Measurements from ENCODE around the gene TFAP2C. TPM values are rescaled to one million over a fixed set of nuclear protein-coding genes. Genes with fewer than 3 reads are reported as not detected.
A peak's percentile ranks its signal among the peaks of the same experiment; 100 is the strongest.

Gene TFAP2C
- total RNA-seq, 1 experiment from 2014 or later, result 37.6 TPM

GRCh38 chr20:56634735-56635385 is 5.8 kb downstream of the TFAP2C start:
- CTCF ChIA-PET, result interaction anchor here (0.5 to 0.6 kb wide), 2 partner anchors 128 to 340 kb away, joined by 3 to 12 read pairs; no protein-coding TSS in a partner anchor
- Histone ChIP-seq H3K79me2 (ENCODE audit: low read length) (peaks cover 84% of the 10 kb centered on the region), H3F3A (ENCODE audit: low read length, unreplicated experiment) (peaks cover 8% of the 10 kb centered on the region), H3K9me2 (replicated peaks; ENCODE audit: low read length) (no peaks in the 10 kb centered on the region), H4K20me1 (ENCODE audit: low read length) (peaks cover 24% of the 10 kb centered on the region), H3K27me3 (ENCODE audit: low read length) (no peaks in the 10 kb centered on the region), H3K4me1 (ENCODE audit: insufficient read depth, low read length) (peaks cover 55% of the 10 kb centered on the region), H3K4me3 (ENCODE audit: low read length) (peak overlapping the region; percentile 84), H3K9me3 (ENCODE audit: low read length) (no peaks in the 10 kb centered on the region), H3K9ac (ENCODE audit: low read length) (peak overlapping the region; percentile 21), H3K36me3 (ENCODE audit: low read depth, low read length) (peaks cover 67% of the 10 kb centered on the region), H3K4me2 (ENCODE audit: low read length) (peak overlapping the region; percentile 84), H2AFZ (ENCODE audit: low read length) (no peak overlapping the region), H3K27ac (ENCODE audit: low read length) (peak overlapping the region; percentile 73)
- TSS peak; percentile 28 for BruUV-seq (replicated peaks)
- ATAC-seq, result peak; percentile 1; the same call in 1 of the 2 replicates
- POLR2A ChIA-PET (ENCODE audit: unreplicated experiment), result interaction anchor here (0.6 kb wide), 1 partner anchor 54 kb away, joined by 3 read pairs; no protein-coding TSS in a partner anchor
- peak; percentile 42 for DNase-seq
- TF ChIP-seq CTCF (conservative IDR thresholded peaks at IDR 0.05; ENCODE audit: low read depth, low read length) (no peak), EZH2phosphoT487 (IDR thresholded peaks at IDR 0.05; ENCODE audit: borderline replicate concordance, low read length) (no peak), EZH2 (IDR thresholded peaks at IDR 0.05; ENCODE audit: low read length, unreplicated experiment) (no peak)
- intact Hi-C loops (cut with micrococcal nuclease), result loop anchor here (1.0 to 5.0 kb wide), 2 partner anchors 149 to 352 kb away; no protein-coding TSS in a partner anchor

GRCh38 chr20:56636716-56637115 is 7.6 kb downstream of the TFAP2C start:
- Histone ChIP-seq H3K9me3 (ENCODE audit: low read length) (no peaks in the 10 kb centered on the region), H3K4me1 (ENCODE audit: insufficient read depth, low read length) (peaks cover 55% of the 10 kb centered on the region), H3K9me2 (replicated peaks; ENCODE audit: low read length) (no peaks in the 10 kb centered on the region), H2AFZ (ENCODE audit: low read length) (no peak overlapping the region), H3K79me2 (ENCODE audit: low read length) (peaks cover 72% of the 10 kb centered on the region), H3K9ac (ENCODE audit: low read length) (no peak overlapping the region; the same call in 1 of the 2 replicates), H3K4me2 (ENCODE audit: low read length) (peak overlapping the region; percentile 84), H3F3A (ENCODE audit: low read length, unreplicated experiment) (peaks cover 8% of the 10 kb centered on the region), H3K27me3 (ENCODE audit: low read length) (no peaks in the 10 kb centered on the region), H3K4me3 (ENCODE audit: low read length) (peak overlapping the region; percentile 8; the same call in 1 of the 2 replicates), H3K36me3 (ENCODE audit: low read depth, low read length) (peaks cover 77% of the 10 kb centered on the region), H3K27ac (ENCODE audit: low read length) (peak overlapping the region; percentile 73), H4K20me1 (ENCODE audit: low read length) (peaks cover 21% of the 10 kb centered on the region)
- POLR2A ChIA-PET (ENCODE audit: unreplicated experiment), result interaction anchor here (0.5 to 1.1 kb wide), 4 partner anchors 26 to 424 kb away, joined by 3 to 13 read pairs (median 4); no protein-coding TSS in a partner anchor
- CTCF ChIA-PET, result interaction anchor here (0.6 to 1.1 kb wide), 4 partner anchors 12 to 86 kb away, joined by 3 to 7 read pairs (median 3); no protein-coding TSS in a partner anchor
- ATAC-seq (peak; percentile 68), DNase-seq (peak; percentile 98)
- intact Hi-C loops (cut with micrococcal nuclease), result loop anchor here (1.0 kb wide), 2 partner anchors 32 to 75 kb away; no protein-coding TSS in a partner anchor
- no TSS peak for BruUV-seq (replicated peaks)
- TF ChIP-seq EZH2 (IDR thresholded peaks at IDR 0.05; ENCODE audit: low read length, unreplicated experiment) (no peak), CTCF (conservative IDR thresholded peaks at IDR 0.05; ENCODE audit: low read depth, low read length) (no peak), EZH2phosphoT487 (IDR thresholded peaks at IDR 0.05; ENCODE audit: borderline replicate concordance, low read length) (no peak)

- Histone ChIP-seq H3F3A (ENCODE audit: low read length, unreplicated experiment) (peaks cover 8% of the 10 kb centered on the region), H3K27me3 (ENCODE audit: low read length) (no peaks in the 10 kb centered on the region), H3K36me3 (ENCODE audit: low read depth, low read length) (peaks cover 80% of the 10 kb centered on the region), H2AFZ (ENCODE audit: low read length) (no peak overlapping the region), H3K4me3 (ENCODE audit: low read length) (no peak overlapping the region), H3K4me2 (ENCODE audit: low read length) (peak overlapping the region; percentile 84; the same call in 1 of the 2 replicates), H3K9ac (ENCODE audit: low read length) (no peak overlapping the region), H4K20me1 (ENCODE audit: low read length) (peaks cover 12% of the 10 kb centered on the region), H3K9me2 (replicated peaks; ENCODE audit: low read length) (no peaks in the 10 kb centered on the region), H3K4me1 (ENCODE audit: insufficient read depth, low read length) (peaks cover 51% of the 10 kb centered on the region), H3K27ac (ENCODE audit: low read length) (peak overlapping the region; percentile 73), H3K9me3 (ENCODE audit: low read length) (no peaks in the 10 kb centered on the region), H3K79me2 (ENCODE audit: low read length) (peaks cover 64% of the 10 kb centered on the region)
- ATAC-seq (no peak), DNase-seq (no peak)
- POLR2A ChIA-PET (ENCODE audit: unreplicated experiment), result no interaction called here
- CTCF ChIA-PET, result no interaction called here
- BruUV-seq (replicated peaks), result no TSS peak
- intact Hi-C loops (cut with micrococcal nuclease), result no loop called here
- TF ChIP-seq EZH2phosphoT487 (IDR thresholded peaks at IDR 0.05; ENCODE audit: borderline replicate concordance, low read length) (no peak), CTCF (conservative IDR thresholded peaks at IDR 0.05; ENCODE audit: low read depth, low read length) (no peak), EZH2 (IDR thresholded peaks at IDR 0.05; ENCODE audit: low read length, unreplicated experiment) (no peak)
Measured at GRCh38 chr20:56637576-56637975, 8.5 kb downstream of the TFAP2C start.

All from PC-3 (cell line).